ENCODE data around the gene DLX5. TPM values are rescaled to one million over a fixed set of nuclear protein-coding genes. Genes with fewer than 3 reads are reported as not detected.

Gene DLX5
- total and polyA plus RNA-seq, 2 donors (not counting 1 experiment from before 2014, with no cell fraction given): not detected

- Histone ChIP-seq H3K4me3 (ENCODE audit: control extremely low read depth in 1 of 5, extremely low read depth in 1 of 5, insufficient read depth in 1 of 5, low read depth in 2 of 5, low read length in 4 of 5) (no peak overlapping the region), H3K27me3 (replicated peaks in 1 of 4; ENCODE audit: control extremely low read depth in 1 of 4, control insufficient read depth in 3 of 4, insufficient read depth in 4 of 4, low read length in 3 of 4) (peaks cover 2 to 94% (median 72%) of the 10 kb centered on the region in 4 experiments), H4K20me1 (ENCODE audit: control insufficient read depth, insufficient read depth, low read length, poor library complexity, severe bottlenecking) (no peaks in the 10 kb centered on the region), H3K27ac (ENCODE audit: low read length in 2 of 2) (no peak overlapping the region), H2AFZ (ENCODE audit: insufficient read depth, low read depth, low read length, poor library complexity, severe bottlenecking) (no peak overlapping the region), H3K9me3 (ENCODE audit: control extremely low read depth in 1 of 3, control insufficient read depth in 2 of 3, insufficient read depth in 1 of 3, low read length in 2 of 3) (peaks cover 0 to 46% (median 2%) of the 10 kb centered on the region in 3 donors), H3K36me3 (replicated peaks in 1 of 2; ENCODE audit: control extremely low read depth in 1 of 2, control insufficient read depth in 1 of 2, extremely low read depth in 1 of 2, insufficient read depth in 2 of 2, low read length in 1 of 2) (no peaks in the 10 kb centered on the region), H3K4me1 (ENCODE audit: control insufficient read depth in 2 of 2, insufficient read depth in 2 of 2, low read length in 2 of 2) (peaks cover 16 to 26% of the 10 kb centered on the region in 2 donors), H3K79me2 (ENCODE audit: control insufficient read depth, insufficient read depth, low read length) (no peaks in the 10 kb centered on the region), H3K9ac (ENCODE audit: low read length) (no peak overlapping the region), H3K4me2 (replicated peaks; ENCODE audit: low read depth, low read length, poor library complexity, severe bottlenecking) (no peak overlapping the region)
- no peaks in the 10 kb centered on the region for H3K9me3 Mint-ChIP-seq (ENCODE audit: insufficient read depth)
- DNase-seq: no peak
- H3K27ac Mint-ChIP-seq: no peak overlapping the region
- WGBS (ENCODE audit: insufficient coverage): 22% methylated on average over 14 of the region's 22 CpGs
- CTCF ChIA-PET: interaction anchor here (1.4 kb wide), 1 partner anchor 25 kb away, joined by 4 read pairs; no protein-coding TSS in a partner anchor
- TF ChIP-seq, protein P1, sequence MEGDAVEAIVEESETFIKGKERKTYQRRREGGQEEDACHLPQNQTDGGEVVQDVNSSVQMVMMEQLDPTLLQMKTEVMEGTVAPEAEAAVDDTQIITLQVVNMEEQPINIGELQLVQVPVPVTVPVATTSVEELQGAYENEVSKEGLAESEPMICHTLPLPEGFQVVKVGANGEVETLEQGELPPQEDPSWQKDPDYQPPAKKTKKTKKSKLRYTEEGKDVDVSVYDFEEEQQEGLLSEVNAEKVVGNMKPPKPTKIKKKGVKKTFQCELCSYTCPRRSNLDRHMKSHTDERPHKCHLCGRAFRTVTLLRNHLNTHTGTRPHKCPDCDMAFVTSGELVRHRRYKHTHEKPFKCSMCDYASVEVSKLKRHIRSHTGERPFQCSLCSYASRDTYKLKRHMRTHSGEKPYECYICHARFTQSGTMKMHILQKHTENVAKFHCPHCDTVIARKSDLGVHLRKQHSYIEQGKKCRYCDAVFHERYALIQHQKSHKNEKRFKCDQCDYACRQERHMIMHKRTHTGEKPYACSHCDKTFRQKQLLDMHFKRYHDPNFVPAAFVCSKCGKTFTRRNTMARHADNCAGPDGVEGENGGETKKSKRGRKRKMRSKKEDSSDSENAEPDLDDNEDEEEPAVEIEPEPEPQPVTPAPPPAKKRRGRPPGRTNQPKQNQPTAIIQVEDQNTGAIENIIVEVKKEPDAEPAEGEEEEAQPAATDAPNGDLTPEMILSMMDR (IDR thresholded peaks at IDR 0.05): no peak
- TF ChIP-seq EZH2 (IDR thresholded peaks at IDR 0.05; ENCODE audit: borderline replicate concordance, insufficient read depth, low read depth, low read length, poor library complexity, severe bottlenecking): no peak
- H3K4me1 Mint-ChIP-seq: peaks cover 15% of the 10 kb centered on the region
- H3K27me3 Mint-ChIP-seq: peaks cover 77% of the 10 kb centered on the region
- no peak for ATAC-seq (ENCODE audit: low read depth)
- intact Hi-C loops (cut with micrococcal nuclease): no loop called here
- POLR2A ChIA-PET: no interaction called here
- H3K4me3 Mint-ChIP-seq: no peak overlapping the region
These were observed 21.9 kb downstream of the DLX5 start for GRCh38 chr7:97002555-97003261.
